HCT116 (cell line): ENCODE measurements around the gene TAS2R50. TPM values are rescaled to one million over a fixed set of nuclear protein-coding genes. Genes with fewer than 3 reads are reported as not detected.

Experiments used
- ATAC-seq: fragments of 200-7000 bp; cut with Tn5 transposase; 2 replicates; pipeline ENCODE4 v1.9.1; 2020; ENCODE audit warnings: mild to moderate bottlenecking, moderate library complexity
- BruUV-seq: library from RNA; stranded (reverse); fragments of 400-500 nt; replicated peaks from 2 replicates; lab custom pipeline; 2021; lab: Mats Ljungman, UMichigan
- CTCF ChIA-PET: fragments of 300-600 bp; sonication (Branson Sonifier 250); formaldehyde crosslinking; loops from one replicate; lab custom pipeline; 2021; ENCODE audit warnings: antibody characterized with exemption; lab: Charles Lee
- POLR2A ChIA-PET: fragments of 300-600, 350-600 bp; sonication (Branson Sonifier 250); formaldehyde crosslinking; loops from one replicate; lab custom pipeline; 2021; ENCODE audit warnings: antibody characterized with exemption; lab: Charles Lee
- RAD21 ChIA-PET, 2 experiments: fragments of 300-600 bp; sonication (Branson Sonifier 250); formaldehyde crosslinking; loops; one replicate each; lab custom pipeline; 2023; ENCODE audit warnings: low total read pairs in 2 of 2; ENCODE audit not compliant: uncharacterized antibody in 2 of 2, unreplicated experiment in 2 of 2, low non-redundant PET in 1 of 2; lab: Charles Lee
- DNase-seq: peaks from one replicate; pipeline ENCODE4 v3.0.0-alpha.2; 2010; ENCODE audit warnings: low read depth, low spot score
- H2AFZ ChIP-seq: fragments of 200-600 bp; shearing (Covaris generic), sonication (generic); 2 replicates; pipeline ENCODE4 v1.6.1; 2017; ENCODE audit warnings: low read depth, mixed run types, mixed read lengths, antibody characterized with exemption, low read length; ENCODE audit not compliant: poor library complexity, severe bottlenecking
- H3K27ac ChIP-seq: 2 replicates; pipeline ENCODE4 v1.5.1; 2012; ENCODE audit warnings: low read depth, low read length
- H3K27me3 ChIP-seq: fragments of 200-600 bp; sonication (generic); 2 replicates; pipeline ENCODE4 v1.6.1; 2016; ENCODE audit warnings: mixed run types, low read length, mixed read lengths; ENCODE audit not compliant: insufficient read depth
- H3K36me3 ChIP-seq, 2 experiments: fragments of 200-500 bp in 1 of 2; fragments of 200-600 bp in 1 of 2; sonication (Bioruptor generic) in 1 of 2; sonication (generic) in 1 of 2; 2 replicates each; pipeline versions ENCODE4 v1.5.1 to v1.6.1; 2014 to 2016; ENCODE audit warnings: low read length in 2 of 2, inconsistent platforms in 1 of 2, mixed read lengths in 1 of 2, mixed run types in 1 of 2; ENCODE audit not compliant: insufficient read depth in 2 of 2, control insufficient read depth in 1 of 2
- H3K4me1 ChIP-seq, 2 experiments: fragments of 200-600 bp in 1 of 2; sonication (generic) in 1 of 2; 2 replicates each; pipeline versions ENCODE4 v1.5.1 to v1.6.1; 2012 to 2017; ENCODE audit warnings: low read length in 2 of 2, inconsistent platforms in 1 of 2, mild to moderate bottlenecking in 1 of 2, mixed read lengths in 1 of 2, mixed run types in 1 of 2, moderate library complexity in 1 of 2; ENCODE audit not compliant: insufficient read depth in 2 of 2, control insufficient read depth in 1 of 2
- H3K4me2 ChIP-seq: fragments of 200-600 bp; sonication (generic); 2 replicates; pipeline ENCODE4 v1.6.1; 2017; ENCODE audit warnings: mixed run types, low read length, mixed read lengths
- H3K4me3 ChIP-seq, 2 experiments: fragments of 200-600 bp in 1 of 2; sonication (generic) in 1 of 2; replicated peaks in 1 of 2; 2 replicates each; pipeline ENCODE4 v1.5.1; 2011 to 2016; ENCODE audit warnings: low read length in 2 of 2, control low read depth in 1 of 2, low read depth in 1 of 2, mild to moderate bottlenecking in 1 of 2, mixed read lengths in 1 of 2, mixed run types in 1 of 2
- H3K79me2 ChIP-seq: fragments of 200-600 bp; sonication (generic); 2 replicates; pipeline ENCODE4 v1.6.1; 2017; ENCODE audit warnings: mild to moderate bottlenecking, mixed run types, low read length, moderate library complexity, mixed read lengths; ENCODE audit not compliant: insufficient read depth
- H3K9ac ChIP-seq: fragments of 200-600 bp; sonication (generic); 2 replicates; pipeline ENCODE4 v1.6.1; 2016; ENCODE audit warnings: low read length, mixed read lengths
- H3K9me2 ChIP-seq: fragments of 200-600 bp; sonication (generic), shearing (Covaris generic); 2 replicates; pipeline ENCODE4 v1.6.1; 2017; ENCODE audit warnings: mixed run types, mild to moderate bottlenecking, moderate library complexity; ENCODE audit not compliant: insufficient read depth
- H3K9me3 ChIP-seq, 2 experiments: fragments of 200-500 bp in 1 of 2; fragments of 200-600 bp in 1 of 2; sonication (Bioruptor generic) in 1 of 2; sonication (generic) in 1 of 2; 2 replicates each; pipeline ENCODE4 v1.6.1; 2014 to 2017; ENCODE audit warnings: low read length in 2 of 2, mixed read lengths in 2 of 2, inconsistent platforms in 1 of 2, low read depth in 1 of 2, mild to moderate bottlenecking in 1 of 2, mixed run types in 1 of 2, moderate library complexity in 1 of 2; ENCODE audit not compliant: control insufficient read depth in 1 of 2, insufficient read depth in 1 of 2
- H4K20me1 ChIP-seq: fragments of 200-600 bp; sonication (generic), shearing (Covaris generic); 2 replicates; pipeline ENCODE4 v1.6.1; 2017; ENCODE audit warnings: mixed run types, mild to moderate bottlenecking, moderate library complexity; ENCODE audit not compliant: insufficient read depth
- CBX3 ChIP-seq: IDR thresholded peaks from 2 replicates; pipeline ENCODE4 v1.6.1; 2012; ENCODE audit warnings: low read depth
- CEBPB ChIP-seq: IDR thresholded peaks from 2 replicates; pipeline ENCODE4 v1.6.1; 2012; ENCODE audit warnings: low read depth
- CTCF ChIP-seq, 3 experiments: fragments of 200-600 bp in 1 of 3; sonication (generic) in 1 of 3; IDR thresholded peaks in 2 of 3; conservative IDR thresholded peaks in 1 of 3; 2 replicates each; pipeline ENCODE4 v1.5.1; 2012 to 2017; ENCODE audit warnings: low read depth in 2 of 3, low read length in 2 of 3, antibody characterized with exemption in 1 of 3, borderline replicate concordance in 1 of 3, control low read depth in 1 of 3, mild to moderate bottlenecking in 1 of 3, mixed read lengths in 1 of 3, mixed run types in 1 of 3, moderate library complexity in 1 of 3; ENCODE audit not compliant: insufficient read depth in 1 of 3
- EGR1 ChIP-seq: IDR thresholded peaks from 2 replicates; pipeline ENCODE4 v1.6.1; 2012; ENCODE audit warnings: low read depth
- EZH2 ChIP-seq: fragments of 200-600 bp; sonication (generic); IDR thresholded peaks from 2 replicates; pipeline ENCODE4 v1.6.1; 2017; ENCODE audit warnings: antibody characterized with exemption, mixed run types
- EZH2phosphoT487 ChIP-seq: fragments of 200-600 bp; IDR thresholded peaks from 2 replicates; pipeline ENCODE4 v1.6.1; 2018; ENCODE audit warnings: antibody characterized with exemption, borderline replicate concordance
- MAX ChIP-seq: IDR thresholded peaks from 2 replicates; pipeline ENCODE4 v1.6.1; 2012
- POLR2A ChIP-seq: IDR thresholded peaks from 2 replicates; pipeline ENCODE4 v1.7.0; 2011; ENCODE audit warnings: borderline replicate concordance; ENCODE audit not compliant: insufficient read depth, insufficient read length; ENCODE audit errors: extremely low read depth
- REST ChIP-seq: IDR thresholded peaks from 2 replicates; pipeline ENCODE4 v1.6.1; 2012; ENCODE audit warnings: low read depth
- SP1 ChIP-seq: IDR thresholded peaks from 2 replicates; pipeline ENCODE4 v1.6.1; 2012; ENCODE audit warnings: low read depth
- YY1 ChIP-seq: IDR thresholded peaks from 2 replicates; pipeline ENCODE4 v1.6.1; 2011; ENCODE audit warnings: low read length, low read depth, moderate library complexity, mild to moderate bottlenecking; ENCODE audit not compliant: insufficient replicate concordance; ENCODE audit errors: extremely low read depth
- ZFX ChIP-seq: fragments of 450-650 bp; IDR thresholded peaks from 2 replicates; pipeline ENCODE4 v1.6.1; 2017
- ZNF274 ChIP-seq: fragments of 200-500 bp; sonication (Bioruptor generic); IDR thresholded peaks from 2 replicates; pipeline ENCODE4 v1.6.1; 2014; ENCODE audit warnings: mild to moderate bottlenecking, low read depth, low read length, inconsistent platforms
- intact Hi-C: fragments of 100-400 bp; cut with micrococcal nuclease; formaldehyde crosslinking; loops from 2 replicates; pipeline ENCODE4 v1.10.0; 2022
- total RNA-seq: library from RNA; stranded (reverse); gene quantifications from one replicate; pipeline ENCODE4 v1.2.1, GENCODE V29; 2021; ENCODE audit not compliant: unreplicated experiment

The TAS2R50 gene
- total RNA-seq, 1 experiment from 2014 or later, result 0.54 TPM

GRCh38 chr12:10998204-10998603, 11.5 kb upstream of the TAS2R50 start, which contains the start of gene TAS2R20 (continued):
- TF ChIP-seq REST (no peak), POLR2A (no peak)

- ATAC-seq, result no peak
- no peak overlapping the region for H3K4me3 ChIP-seq
- H3K4me1 ChIP-seq, result no peaks in the 10 kb centered on the region
- no peak overlapping the region for H3K9ac ChIP-seq
- H4K20me1 ChIP-seq, result no peaks in the 10 kb centered on the region
- no peaks in the 10 kb centered on the region for H3K79me2 ChIP-seq
- BruUV-seq, result no TSS peak
- H3K27ac ChIP-seq, result no peak overlapping the region
- CTCF ChIA-PET, result no interaction called here
- H3K9me3 ChIP-seq, result peaks cover 0 to 8% of the 10 kb centered on the region in 2 experiments; a peak in 1 of 4 replicates
- RAD21 ChIA-PET, result no interaction called here
- no peaks in the 10 kb centered on the region for H3K9me2 ChIP-seq
- intact Hi-C loops, result no loop called here
- H2AFZ ChIP-seq, result no peak overlapping the region
- POLR2A ChIA-PET, result no interaction called here
- no peaks in the 10 kb centered on the region for H3K27me3 ChIP-seq
- no peaks in the 10 kb centered on the region for H3K36me3 ChIP-seq
- no peak overlapping the region for H3K4me2 ChIP-seq
- TF ChIP-seq CBX3 (no peak), EZH2 (no peak), EZH2phosphoT487 (no peak), YY1 (no peak), CTCF (IDR thresholded peaks at IDR 0.05 in 2 of 3, conservative IDR thresholded peaks at IDR 0.05 in 1 of 3; ENCODE audit: borderline replicate concordance in 1 of 3, insufficient read depth in 1 of 3, low read depth in 2 of 3, low read length in 2 of 3) (no peak), ZFX (no peak), ZNF274 (no peak), CEBPB (no peak), EGR1 (no peak), MAX (no peak), SP1 (no peak)
- DNase-seq, result no peak
These were observed 7.6 kb upstream of the TAS2R50 start for GRCh38 chr12:10994307-10994706.
